Ramos (cell line): Measurements from ENCODE around the gene BCAS3.

Experiments
- in situ Hi-C: fragments of 300-500 bp; cut with MboI; formaldehyde crosslinking; loops from one replicate; pipeline ENCODE4 v1.14.3; 2022; ENCODE audit warnings: low sequenced_read_pairs; ENCODE audit not compliant: unreplicated experiment

The BCAS3 gene

GRCh38 chr17:61255647-61256046 lies 578.0 kb downstream of the BCAS3 start:
- in situ Hi-C loops: no loop called here

- in situ Hi-C loops: no loop called here
Observed at GRCh38 chr17:61259360-61259759, 581.7 kb downstream of the BCAS3 start.

DNA sequence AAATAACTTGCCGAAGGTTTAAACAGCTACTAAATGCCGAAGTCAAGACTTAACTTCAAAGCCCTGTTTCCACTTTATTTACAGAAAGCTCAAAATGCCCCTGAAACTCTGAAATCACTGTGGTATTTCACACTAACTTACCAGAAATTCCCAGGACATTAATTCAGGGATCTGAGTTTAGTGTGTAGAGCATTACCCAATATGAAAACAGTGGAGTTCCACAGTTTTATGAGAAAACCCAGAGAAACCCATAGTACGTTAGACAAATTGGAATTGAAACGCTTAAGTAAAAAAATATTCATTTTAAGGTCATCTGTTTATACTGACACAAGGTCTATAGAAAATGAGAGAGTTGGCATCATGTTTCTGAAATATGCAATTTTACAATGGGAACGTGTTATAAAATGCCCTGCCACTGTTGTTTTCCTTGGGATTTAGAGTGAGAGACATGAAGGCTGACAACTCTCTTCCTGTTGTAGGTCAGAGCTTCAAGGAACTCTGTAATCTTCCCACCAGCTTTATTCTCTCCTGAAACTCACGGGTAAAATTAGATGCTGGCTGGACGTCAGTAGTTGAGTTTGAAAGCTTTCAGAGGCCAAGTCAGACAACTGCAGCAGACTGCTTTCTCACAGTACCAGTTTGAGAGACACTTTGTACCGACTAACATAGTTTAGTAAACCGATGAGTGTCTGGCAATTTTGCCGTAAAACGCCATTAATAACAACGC lies 582.6 kb downstream of the BCAS3 start:
- in situ Hi-C loops: no loop called here

DNA sequence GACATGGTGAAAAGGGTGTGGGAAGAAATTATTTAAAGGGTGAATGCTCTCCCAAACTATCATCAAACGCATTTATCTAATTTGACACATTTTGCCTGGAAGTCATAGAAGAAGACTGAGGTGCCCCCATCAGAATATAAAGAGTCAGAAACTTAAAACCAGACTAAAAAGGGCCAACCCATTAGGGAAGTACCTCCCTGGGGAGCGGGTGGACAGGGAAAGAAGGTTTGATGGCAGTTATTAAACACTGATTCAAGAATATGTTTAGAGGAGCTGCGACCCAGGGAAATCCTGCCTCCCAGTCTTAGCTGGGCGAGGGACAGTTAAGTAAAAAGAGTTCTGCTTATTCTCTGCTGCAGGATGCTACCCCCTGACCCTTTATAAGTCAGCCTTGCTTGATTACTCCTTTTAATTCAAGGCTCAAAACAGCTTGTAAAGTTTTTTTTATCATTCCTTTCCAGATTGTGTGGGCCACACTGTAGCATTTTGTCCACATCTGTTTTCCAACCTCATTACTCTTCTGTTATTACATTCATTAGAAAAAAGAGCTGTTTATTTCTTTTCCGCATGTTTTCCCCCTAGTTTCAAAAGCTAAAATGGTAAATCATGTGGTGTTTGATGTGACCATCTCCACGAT lies 583.5 kb downstream of the BCAS3 start:
- in situ Hi-C loops: no loop called here

GRCh38 chr17:61265397-61265796 lies 587.7 kb downstream of the BCAS3 start:
- in situ Hi-C loops: no loop called here

DNA sequence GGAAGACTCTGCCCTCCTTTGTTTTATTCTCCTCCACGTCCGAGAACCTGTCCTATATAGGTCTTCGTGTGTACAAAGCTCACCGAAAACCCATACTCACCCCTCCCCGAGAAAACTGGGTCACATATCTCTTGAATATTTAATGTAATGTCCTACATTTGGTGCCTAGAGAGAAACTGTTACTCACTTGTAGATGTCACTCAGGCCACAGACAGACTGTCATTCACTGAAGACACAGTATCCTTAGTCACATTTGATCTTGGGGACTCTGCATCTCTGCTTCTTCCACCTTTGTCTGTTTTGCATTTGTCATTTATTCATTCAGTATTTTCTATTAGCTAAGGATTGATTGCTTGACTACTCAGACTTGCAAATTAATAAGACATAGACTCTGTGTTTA lies 590.2 kb downstream of the BCAS3 start:
- in situ Hi-C loops: no loop called here

DNA sequence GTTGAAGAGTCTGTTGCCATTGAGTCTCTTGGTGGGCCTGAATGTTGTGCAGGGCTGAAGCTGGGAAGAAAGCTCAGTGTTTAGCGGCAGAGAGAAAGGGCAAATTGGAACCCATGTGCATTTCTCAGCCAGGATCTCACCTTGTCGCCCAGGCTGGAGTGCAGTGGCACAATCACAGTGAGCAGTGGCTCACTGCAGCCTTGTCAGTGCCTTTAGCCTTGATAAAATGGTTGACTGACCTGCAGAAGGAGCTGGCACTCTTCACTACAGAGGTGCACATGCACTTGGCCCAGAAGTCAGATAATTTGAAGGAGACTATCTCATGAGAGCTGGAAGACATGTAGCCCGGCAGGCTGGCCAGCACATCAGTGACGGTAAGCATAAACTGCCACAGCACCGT lies 597.7 kb downstream of the BCAS3 start:
- in situ Hi-C loops: no loop called here

- in situ Hi-C loops: no loop called here
Observed at GRCh38 chr17:61276806-61277205, 599.2 kb downstream of the BCAS3 start.

- in situ Hi-C loops: no loop called here
Observed at GRCh38 chr17:61279476-61280145, 602.0 kb downstream of the BCAS3 start.

DNA sequence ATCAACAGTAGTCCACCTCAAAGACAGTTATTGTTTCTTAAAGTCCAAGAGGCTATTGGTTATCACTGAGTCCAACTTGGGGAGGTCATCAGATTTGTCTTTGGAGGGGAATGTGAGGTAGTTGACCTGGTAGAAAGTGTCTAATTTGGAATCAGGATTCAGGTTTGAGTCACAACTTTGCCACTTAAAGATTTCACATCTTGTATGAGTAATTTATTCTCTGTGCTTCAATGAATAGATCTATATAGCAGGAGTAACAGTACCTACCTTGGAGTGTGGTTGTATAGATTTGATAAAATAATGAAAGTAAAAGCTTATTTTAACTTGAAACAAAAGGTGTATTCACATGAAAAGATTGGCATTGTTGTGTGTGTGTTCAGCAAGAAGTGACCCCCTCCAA lies 602.7 kb downstream of the BCAS3 start:
- in situ Hi-C loops: no loop called here

- in situ Hi-C loops: no loop called here
Observed at GRCh38 chr17:61280851-61281250, 603.2 kb downstream of the BCAS3 start.

- in situ Hi-C loops: no loop called here
Observed at GRCh38 chr17:61282377-61282776, 604.7 kb downstream of the BCAS3 start.

DNA sequence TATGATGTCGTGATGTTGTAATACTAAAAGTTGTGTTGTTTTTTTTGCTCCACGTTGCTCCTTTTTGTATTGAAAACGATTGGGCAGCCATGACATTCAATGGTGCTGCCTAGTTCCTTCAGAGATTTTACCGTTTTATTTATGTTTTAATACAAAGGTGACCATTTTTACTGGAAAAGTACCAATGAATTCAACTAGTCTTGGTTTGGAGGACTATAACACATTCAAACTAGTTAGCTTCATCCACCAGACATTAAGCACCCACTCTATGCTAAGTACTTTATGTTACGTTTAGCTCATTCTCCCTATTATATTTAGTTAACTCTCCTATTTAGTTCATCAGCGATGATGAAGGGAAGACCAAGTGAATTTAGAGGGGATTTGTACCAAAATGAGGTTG lies 605.4 kb downstream of the BCAS3 start:
- in situ Hi-C loops: no loop called here

DNA sequence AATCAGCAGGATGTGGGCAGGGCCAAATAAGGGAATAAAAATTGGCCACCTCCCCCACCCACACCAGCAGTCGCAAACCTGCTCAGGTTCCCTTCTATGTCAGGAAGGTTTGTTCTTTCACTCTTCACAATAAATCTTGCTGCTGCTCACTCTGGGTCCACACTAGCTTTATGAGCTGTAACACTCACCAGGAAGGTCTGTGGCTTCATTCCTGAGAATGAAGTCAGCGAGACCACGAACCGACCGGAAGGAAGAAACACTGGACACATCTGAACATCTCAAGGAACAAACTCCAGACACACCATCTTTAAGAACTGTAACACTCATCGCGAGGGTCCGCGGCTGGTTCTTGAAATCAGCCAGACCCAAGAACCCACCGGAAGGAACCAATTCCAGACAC lies 606.5 kb downstream of the BCAS3 start:
- in situ Hi-C loops: no loop called here

DNA sequence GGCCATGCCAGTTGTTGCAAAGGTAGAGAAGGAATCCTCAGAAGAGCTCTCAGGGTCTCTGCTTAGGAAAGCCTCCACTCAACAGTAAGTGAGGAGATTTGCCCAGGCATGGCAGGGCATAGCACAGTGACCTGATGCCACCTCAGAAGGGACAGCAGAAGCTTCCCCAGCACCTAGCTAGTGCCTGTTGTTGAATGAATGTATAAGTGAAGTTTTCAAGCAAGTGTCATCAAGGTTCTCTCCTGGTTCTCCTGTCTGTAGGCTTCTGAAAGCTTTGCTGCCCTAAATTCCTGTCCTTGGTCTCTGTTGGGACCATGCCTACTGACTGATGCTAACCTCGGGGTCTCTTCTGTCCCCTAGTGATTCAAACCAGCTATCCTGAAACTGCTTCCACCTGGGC lies 607.1 kb downstream of the BCAS3 start:
- in situ Hi-C loops: no loop called here

GRCh38 chr17:61285526-61286320 lies 608.1 kb downstream of the BCAS3 start:
- in situ Hi-C loops: no loop called here

DNA sequence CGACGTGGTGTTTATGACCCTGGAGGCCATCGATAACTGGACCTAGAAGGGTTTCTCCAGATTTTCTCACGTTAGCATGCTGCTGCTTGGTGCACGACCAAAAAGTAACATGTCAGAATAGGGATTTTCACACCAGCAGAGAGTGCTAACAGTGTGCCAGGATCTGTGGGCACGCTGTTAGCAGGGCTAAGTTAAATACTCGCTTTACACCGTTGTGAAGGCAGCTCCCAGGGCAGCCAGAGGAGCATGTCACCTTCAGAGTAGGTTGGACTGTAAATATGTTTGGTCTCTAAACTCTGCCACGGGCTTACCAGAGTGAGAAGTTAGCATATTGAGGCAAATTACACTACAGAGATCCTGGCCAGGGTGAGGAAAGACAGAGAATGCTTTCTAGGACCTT lies 608.8 kb downstream of the BCAS3 start:
- in situ Hi-C loops: no loop called here

DNA sequence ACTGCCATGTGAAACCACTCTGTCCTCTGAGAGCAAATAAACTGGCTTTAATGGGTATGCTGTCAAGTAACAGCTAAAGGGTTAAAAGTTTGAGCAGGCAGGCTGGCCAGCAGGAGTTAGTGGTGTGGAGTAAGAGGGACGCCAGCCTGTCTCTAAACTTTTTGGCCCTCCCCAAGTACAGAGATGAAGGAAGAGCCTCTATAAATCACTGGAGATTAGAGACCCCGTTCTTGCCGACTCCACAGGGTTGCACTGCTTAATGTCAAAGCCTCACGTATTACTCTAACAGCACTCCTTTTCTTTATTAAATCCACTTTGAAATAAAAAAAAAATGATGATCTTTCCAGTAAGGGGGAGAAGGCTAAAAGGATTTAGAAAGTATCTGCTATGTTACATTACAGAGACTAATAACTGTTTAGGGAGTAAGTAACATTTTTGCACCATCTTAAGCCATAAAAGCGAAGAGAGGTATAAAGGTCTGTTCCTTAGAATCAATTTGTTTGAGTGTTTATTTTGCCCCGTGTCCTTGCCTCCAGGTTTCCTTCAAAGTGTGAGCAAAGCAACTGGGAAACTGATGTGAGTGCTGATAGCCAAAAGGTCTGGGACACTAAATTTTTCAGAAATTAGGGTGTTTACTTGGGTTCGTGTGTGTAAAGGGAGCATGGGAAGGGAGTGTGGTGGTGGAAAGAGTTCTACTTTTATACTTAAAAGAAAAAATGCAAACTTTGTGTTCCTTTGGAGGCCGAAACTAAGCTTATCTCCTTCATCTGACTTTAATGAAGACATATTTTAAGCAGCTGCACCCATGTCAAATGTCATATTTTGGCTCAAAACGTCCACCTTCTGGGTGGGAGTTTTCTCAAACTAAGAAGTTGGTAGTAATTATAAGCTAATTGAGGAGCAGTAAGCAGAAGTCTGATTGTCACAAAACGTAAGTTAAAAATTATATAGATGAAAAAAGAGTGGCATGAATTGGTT lies 612.0 kb downstream of the BCAS3 start:
- in situ Hi-C loops: no loop called here

DNA sequence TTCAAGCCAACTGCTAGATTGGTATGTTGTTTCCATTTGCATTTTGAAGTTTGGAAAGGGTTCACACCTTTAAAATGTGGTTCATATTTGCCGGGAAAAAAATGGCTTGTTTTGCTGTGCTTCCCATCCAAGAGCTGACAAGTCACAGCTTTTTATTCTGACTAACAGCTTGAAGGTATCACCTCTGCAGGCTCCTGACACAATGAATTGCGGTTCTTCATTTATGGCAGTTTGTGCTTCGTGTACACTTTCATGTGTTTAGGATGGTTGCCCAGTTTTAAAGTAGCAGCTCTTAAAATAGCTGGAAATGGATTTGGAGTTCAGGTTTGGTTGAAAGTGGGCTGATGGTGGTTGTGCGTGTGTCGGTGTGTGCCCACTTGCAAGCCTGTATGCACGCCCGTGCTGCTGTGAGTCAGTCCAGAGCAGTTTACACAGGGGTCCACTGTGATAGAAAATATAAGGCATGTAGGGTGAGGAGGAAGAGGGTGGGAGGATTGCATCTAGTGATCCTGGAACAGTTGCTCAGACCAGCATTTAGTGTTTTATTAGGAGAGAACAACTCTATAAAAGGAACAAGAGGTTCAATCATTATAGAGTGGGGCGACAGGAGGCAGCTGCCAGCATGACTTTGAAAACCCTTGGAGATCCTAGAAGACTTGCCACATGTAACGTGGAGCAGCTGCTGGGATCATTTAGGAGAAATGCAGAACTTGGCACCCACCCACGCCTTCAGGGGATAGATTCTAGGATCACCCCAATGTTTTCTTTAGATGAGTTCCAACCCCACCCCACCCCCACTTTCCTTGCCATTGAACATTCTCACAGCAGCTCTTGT lies 614.0 kb downstream of the BCAS3 start:
- in situ Hi-C loops: no loop called here
